Right ventricle myocardium superior (tissue), 1 donor: ENCODE measurements around the gene YEATS2. TPM values are rescaled to one million over a fixed set of nuclear protein-coding genes. Genes with fewer than 3 reads are reported as not detected.
"Not testable (repeated sequence)": the region's sequence is repeated elsewhere in the genome, so short reads cannot be mapped to it uniquely, and the experiment has no call there.

Source experiments
- ATAC-seq: fragments of 200-7000 bp; cut with Tn5 transposase; one replicate; pipeline ENCODE4 v1.9.1; 2020; ENCODE audit warnings: mild to moderate bottlenecking; ENCODE audit not compliant: poor library complexity
- DNase-seq: peaks from one replicate; pipeline ENCODE4 v3.0.0-alpha.2; 2020
- intact Hi-C: fragments of 100-400 bp; cut with DNase I; formaldehyde crosslinking; loops from one replicate; pipeline ENCODE4 v1.11.2; 2022
- total RNA-seq: library from RNA; stranded (reverse); fragmentation: NEBNext Ultra II Directional; extraction: Animal tissue kit (Norgen Biotek cat#: 25700); gene quantifications from one replicate; pipeline ENCODE4 v1.2.1, GENCODE V29; 2021
- donor health status: DM: no; HTN: yes; CAD: no; lungs with severe emphysema.

The YEATS2 gene
- total RNA-seq, 1 donor from 2014 or later, result 7.7 TPM

DNA sequence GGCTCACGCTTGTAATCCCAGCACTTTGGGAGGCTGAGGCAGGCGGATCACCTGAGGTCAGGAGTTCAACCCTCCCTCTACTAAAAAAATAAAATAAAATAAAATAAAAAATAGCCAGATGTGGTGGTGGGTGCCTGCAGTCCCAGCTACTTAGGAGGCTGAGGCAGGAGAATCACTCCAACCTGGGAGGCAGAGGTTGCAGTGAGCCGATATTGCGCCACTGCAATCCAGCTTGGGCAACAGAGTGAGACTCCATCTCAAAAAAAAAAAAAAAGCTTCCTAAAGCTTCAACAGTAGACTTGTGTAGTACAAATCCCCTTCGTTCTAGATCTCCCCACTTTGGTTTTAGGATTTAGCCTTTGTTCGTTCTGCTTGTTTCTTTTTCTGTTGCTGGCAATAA, 6.3 kb downstream of the YEATS2 start:
- intact Hi-C loops, DNase-seq, ATAC-seq: not testable (repeated sequence)

DNA sequence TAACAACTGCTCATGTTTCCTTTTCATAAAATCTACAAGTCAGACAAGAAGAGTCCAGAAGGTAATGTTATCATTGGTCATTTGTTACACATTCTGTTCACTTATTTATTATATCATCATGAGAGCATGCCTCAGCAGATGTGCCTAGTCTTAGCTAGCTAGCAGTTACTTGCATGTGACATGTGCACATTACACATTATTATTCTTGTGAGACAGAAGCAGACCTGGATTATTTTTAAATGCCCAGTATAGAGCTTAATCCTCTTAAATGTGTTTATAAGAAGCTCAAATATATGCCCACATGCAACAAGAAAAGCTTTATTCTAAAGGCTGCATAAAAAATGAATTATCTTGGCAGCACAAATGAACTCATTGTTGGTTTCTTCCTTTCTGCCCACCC, 12.6 kb downstream of the YEATS2 start:
- ATAC-seq (no peak), DNase-seq (no peak)
- intact Hi-C loops, result no loop called here

DNA sequence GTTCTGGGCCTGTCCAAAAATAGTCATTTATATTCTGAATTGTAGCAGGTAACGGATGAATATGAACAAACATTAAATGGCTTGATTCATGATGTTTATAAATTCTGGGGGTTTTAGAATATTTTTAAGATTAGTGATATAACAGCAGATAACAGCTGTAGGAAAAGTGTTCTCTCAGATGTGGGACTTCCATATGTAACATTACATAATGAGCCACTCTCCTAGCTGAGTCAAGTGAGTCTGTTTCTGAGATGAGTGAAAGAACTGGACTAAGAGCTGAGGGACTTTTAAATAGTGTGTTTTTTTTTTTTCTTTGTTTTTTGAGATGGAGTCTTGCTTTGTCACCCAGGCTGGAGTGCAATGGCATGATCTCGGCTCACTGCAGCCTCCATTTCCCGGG, 13.9 kb downstream of the YEATS2 start:
- no peak for ATAC-seq
- intact Hi-C loops, result no loop called here

DNA sequence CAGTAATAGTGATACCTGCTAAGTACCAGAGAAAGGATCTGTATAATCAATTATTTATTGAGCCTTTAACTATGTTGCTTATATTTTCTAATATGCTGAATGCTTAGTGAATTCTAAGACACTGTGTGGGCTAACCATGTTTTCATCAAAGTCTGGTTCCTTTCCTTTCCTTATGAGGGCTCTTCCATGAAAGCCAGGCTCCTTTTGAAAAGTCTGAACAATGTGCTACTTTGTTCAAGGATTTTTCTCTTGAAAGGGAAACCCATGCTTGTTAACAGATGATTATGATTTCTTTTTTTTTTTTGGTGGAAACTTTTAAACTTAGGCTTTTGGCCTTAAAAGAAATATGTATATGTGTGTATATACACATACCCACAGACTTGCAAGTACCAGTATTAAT, 17.0 kb downstream of the YEATS2 start:
- intact Hi-C loops, result no loop called here
- ATAC-seq (no peak), DNase-seq (no peak)

More for the DNA sequence above, 13.9 kb downstream of the YEATS2 start:
- no peak for DNase-seq

DNA sequence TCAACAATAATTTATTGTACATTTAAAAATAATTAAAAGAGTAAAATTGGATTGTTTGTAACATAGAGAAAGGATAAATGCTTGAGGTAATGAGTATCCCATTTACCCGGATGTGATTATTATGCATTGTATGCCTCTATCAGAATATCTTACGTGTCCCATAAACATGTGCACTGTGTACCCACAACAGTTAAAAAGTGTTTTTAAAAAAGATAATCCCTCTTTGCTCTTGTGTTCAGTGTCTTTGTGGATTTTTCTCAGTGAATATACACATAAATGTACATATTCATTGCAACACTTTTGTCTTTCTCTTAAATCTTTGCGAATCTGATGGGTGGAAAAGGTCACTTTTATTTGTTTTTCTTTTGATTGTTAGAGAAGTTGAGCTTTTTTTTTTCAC, 20.4 kb downstream of the YEATS2 start:
- no peak for ATAC-seq
- no peak for DNase-seq
- intact Hi-C loops, result no loop called here

DNA sequence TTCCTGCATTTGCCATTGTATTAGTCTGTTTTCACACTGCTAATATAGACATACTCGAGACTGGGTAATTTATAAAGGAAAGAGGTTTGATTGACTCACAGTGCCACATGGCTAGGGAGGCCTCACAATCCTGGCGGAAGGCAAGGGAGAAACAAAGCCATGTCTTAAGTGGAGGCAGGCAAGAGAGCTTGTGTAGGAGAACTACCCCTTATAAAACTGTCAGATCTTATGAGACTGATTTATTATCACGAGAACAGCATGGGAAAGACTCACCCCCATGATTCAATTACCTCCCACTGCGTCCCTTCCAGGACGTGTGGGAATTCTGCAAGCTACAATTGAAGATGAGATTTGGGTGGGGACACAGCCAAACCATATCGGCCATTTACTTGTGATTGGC, 27.8 kb downstream of the YEATS2 start:
- DNase-seq, result no peak
- ATAC-seq, result no peak
- intact Hi-C loops, result no loop called here

DNA sequence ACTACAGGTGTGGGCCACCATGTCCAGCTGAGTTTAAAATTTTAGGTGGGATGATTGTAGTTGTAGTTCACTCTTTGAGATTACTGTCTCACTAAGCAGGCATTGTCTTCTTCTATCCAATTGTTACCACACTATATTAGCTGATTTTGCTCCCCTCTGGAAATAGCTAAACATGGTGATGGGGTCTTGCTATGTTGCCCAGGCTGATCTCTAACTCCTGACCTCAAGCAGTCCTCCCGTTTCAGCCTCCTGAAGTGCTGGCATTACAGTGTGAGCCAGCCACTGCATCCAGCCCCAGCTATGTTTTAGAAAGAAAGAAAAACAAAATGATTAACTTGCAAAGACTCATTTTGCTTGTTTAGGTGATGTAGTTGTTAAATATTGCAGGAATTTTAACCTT, 30.6 kb downstream of the YEATS2 start:
- no peak for ATAC-seq
- intact Hi-C loops, result no loop called here
- DNase-seq, result no peak

DNA sequence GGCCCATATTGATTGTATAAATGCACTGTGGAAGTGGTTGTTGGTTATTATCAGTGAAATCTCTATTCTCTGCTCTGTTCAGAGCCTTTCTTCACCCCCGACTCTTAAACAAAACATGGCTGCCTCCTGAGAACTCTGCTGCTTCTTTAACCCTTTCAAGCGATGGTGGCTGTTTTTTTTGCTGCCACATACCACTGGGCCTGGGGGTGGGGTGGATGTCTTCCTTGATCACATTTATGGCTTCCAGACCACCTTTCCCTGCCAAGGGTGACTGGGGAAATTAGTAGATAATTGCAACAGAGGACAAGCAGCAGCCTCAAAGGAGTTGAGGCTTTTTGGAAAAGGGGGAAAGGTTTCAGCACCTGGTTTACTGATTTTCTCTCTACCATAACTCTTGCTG, 32.8 kb downstream of the YEATS2 start:
- intact Hi-C loops, result no loop called here
- no peak for ATAC-seq

DNA sequence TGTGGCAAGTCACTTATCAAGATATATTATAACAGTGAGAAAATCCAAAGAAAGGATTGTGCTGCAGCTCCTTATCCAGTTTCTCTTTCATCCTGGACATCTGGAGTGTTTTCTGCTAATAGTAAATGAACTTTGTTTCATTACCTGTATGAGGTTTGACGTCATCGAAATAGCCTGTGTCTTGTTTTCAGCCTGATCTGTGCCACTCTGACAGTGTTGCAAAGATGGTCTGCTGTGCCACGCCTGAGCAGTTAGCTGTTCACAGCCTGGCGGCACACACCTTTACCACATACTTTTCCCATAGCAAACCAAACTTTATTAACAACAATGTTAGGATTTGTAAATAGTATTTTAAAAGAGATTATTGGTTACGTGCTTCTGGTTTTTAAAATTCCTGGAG, 34.0 kb downstream of the YEATS2 start:
- DNase-seq, result no peak
- ATAC-seq, result no peak
- intact Hi-C loops, result no loop called here

More for the DNA sequence above, 32.8 kb downstream of the YEATS2 start:
- no peak for DNase-seq

DNA sequence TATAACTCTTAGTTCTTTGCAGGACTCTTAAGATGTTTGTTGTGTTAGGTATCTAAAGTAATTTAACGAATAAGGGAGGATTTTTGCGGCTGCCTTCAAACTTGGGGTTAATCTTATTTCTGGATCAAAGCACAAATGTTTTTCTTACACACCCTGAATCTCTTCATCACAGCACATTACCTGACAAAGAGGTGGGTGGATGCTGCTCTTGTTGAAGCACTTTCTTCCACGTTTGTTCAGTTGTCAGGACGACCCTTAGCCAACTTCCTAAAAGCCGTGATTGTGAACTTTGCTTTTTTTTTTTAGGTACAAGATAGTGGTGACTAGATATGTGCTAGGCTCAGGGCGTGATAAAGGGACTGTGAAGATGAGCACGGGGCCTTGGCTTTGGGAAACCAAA, 36.0 kb downstream of the YEATS2 start:
- intact Hi-C loops, result no loop called here
- ATAC-seq, result no peak
- DNase-seq, result no peak

DNA sequence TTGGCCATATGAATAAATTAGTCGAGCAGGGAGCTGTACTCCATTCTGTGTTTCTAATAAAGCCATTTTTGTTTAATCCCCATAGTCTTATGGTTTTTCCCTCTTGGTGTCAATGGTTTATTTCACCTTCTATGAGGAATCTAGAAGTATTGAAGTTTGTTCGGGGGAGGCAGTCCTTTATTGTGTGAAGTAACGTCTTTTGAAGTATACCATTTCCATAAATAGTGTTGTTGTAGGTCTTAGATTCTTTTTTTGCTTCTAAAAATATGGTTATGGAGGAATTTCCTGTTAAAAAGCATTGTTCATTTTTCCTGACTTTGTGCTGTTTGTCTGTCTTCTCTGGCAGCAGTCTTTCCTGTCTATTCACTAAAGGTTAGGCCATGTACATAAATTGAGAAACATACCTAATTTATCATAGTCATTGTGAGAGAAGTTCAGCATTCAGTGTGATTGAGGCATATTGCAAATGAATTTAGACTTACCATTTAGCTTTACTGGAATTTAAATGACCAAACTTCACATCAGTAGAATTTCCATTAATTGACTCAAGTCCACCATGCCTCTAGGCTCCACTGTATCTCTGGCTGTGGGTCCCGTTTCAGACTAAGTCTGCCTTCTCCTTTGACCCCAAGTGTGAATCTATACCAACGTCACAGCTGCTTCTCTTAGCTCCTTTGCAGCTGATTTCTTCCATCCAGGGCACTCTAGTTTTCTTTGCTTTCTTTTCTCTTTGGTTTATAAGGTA, 37.3 kb downstream of the YEATS2 start:
- DNase-seq (no peak), ATAC-seq (no peak)
- intact Hi-C loops, result no loop called here

DNA sequence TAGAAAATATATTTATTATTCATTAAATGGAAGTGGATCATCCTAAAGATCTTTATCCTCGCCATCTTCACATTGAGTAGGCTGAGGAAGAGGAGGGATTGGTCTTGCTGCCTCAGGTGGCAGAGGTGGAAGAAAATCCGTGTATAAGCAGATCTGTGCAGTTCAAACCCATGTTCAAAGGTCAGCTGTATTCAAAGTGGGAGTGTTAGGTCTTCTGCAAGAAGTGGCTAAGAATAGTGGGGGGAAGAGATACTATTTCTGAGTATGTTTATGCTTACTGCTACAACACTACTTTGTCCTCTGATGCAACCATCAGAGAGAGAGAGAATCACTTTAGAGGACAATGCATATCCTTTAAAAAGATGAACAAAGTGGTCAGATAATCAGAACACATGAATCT, 39.5 kb downstream of the YEATS2 start:
- DNase-seq (no peak), ATAC-seq (no peak)
- intact Hi-C loops, result no loop called here

DNA sequence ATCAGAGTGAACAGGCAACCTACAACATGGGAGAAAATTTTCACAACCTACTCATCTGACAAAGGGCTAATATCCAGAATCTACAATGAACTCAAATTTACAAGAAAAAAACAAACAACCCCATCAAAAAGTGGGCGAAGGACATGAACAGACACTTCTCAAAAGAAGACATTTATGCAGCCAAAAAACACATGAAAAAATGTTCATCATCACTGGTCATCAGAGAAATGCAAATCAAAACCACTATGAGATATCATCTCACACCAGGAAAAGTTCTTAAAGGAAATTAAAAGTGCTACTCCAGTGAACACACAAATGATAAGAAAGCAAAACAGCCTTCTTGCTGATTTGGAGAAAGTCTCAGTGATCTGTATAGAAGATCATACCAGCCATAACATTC, 42.6 kb downstream of the YEATS2 start:
- ATAC-seq, DNase-seq, intact Hi-C loops: not testable (repeated sequence)

DNA sequence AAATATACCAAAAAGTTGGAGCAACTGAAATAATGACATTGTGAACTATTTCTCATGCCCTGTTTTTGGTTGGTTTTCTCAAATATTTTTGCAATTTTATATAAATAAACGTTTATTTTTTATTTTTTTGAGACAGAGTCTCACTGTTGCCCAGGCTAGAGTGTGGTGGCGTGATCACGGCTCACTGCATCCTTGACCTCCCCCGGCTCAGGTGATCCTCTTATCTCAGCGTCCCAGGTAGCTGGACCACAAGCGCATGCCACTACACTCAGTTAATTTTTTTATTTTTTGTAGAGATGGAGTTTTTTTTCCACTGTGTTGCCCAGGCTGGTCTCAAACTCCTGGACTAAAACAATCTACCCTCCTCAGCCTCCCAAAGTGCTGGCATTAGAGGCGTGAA, 45.6 kb downstream of the YEATS2 start:
- no peak for DNase-seq
- intact Hi-C loops, result no loop called here
- ATAC-seq, result no peak

DNA sequence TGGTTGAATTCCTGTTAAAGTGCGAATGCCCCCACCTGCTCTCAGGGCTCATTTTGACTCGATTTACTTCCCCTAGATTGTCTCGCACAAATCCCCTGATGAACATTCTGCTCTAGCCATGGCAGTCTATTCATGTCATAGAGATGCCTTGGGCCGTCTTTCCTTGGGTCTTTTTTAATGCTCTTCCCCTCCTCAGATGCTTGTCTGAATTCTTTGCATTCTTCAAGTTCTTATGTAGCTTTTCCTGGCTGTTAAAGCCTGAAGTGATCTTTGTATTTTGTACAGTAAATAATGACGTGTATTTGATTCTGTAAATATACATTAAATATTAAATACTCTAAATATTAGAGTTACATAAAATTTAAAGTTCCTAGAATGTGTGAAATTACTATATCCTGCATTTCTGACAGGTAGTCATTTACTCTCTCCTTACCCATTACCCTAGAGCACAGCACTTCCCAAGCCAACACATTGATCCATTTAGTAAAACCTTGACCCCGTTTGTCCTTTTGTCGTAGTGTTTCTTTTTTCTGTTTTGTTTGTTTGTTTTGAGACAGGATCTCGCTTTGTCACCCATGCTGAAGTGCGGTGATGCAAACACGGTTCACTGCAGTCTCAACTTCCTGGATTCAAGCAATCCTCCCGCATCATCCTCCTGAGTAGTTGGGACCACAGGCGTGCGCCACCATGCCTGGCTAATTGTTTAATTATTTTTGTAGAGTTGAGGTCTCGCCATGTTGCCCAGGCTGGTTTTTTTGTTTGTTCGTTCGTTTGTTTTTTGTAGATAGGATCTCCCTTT, 47.9 kb downstream of the YEATS2 start:
- ATAC-seq (no peak), DNase-seq (no peak)
- intact Hi-C loops, result no loop called here

DNA sequence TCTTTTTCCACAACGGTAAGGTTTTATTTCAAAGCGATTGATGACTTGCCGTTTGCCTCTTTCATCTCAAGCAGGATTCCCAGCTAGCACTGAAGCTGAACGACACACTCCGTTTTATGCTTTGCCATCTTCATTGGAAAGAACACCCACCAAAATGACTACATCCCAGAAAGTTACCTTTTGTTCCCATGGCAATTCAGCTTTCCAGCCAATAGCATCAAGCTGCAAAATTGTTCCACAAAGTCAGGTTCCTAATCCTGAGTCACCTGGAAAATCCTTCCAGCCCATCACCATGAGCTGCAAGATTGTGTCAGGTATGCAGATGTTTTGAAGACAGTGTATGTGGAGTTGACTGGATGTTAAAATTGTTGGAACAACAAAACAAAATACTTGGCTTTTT, 56.5 kb downstream of the YEATS2 start:
- intact Hi-C loops, result no loop called here

DNA sequence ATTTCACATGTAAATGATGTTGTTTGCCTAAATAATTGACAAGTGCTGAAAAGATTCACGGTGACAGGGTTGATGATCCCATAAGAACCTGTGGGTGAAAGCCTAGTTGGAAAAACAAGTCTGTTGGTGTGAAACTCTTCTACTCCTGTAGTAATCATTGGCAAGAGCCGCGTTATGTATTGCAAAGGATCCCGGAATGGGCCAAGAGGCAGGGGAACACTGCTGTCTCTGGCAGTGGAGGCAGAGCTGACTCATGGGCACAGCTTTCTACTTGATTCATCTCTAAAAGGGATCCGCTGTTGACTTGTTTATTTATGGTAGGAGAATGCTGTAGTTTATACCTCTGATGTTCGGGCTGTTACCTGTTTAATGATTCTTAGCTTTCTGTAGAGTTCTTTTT, 64.7 kb downstream of the YEATS2 start:
- intact Hi-C loops, result no loop called here
- ATAC-seq (no peak), DNase-seq (no peak)

More for the DNA sequence above, 56.5 kb downstream of the YEATS2 start:
- DNase-seq (no peak), ATAC-seq (no peak)

DNA sequence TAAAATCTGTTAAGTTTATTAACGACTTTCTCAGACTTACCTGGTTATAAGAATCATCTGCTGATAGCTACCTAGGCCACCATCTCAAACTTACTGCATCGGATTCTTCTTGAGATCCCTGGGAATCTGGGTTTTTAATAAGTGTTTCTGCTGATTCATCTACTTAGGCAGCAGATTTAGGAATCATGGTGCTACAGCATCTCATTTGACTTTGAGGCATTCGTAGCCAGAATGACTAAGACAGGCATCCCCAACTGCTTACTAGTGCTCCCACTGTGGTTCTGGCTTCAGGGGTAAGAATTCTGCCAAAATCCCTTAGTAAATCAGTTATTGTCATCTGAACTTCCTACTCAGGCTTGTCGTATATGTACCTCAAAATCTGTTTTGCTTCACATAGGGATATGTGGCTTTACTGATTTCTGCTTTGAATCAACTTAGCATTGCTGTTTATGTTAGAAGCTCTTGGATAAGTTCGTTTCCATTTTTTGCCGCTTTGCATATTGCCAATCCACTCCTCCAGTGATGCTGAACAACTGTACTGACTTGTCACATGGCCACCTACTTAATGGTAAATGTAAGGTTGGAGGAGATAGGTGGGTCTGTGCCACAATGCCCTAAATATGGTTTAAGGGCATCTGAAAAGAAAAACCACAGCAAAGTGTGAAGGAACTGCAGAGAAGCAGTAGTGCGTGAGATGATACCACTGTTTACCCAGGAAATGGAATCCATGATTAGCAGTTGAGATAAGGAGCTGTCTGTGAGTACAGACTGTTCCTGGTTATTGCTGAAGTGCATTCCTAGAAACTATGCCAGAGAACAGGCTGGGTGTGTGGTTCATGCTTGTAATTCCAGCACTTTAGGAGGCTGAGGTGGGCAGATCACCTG, 67.5 kb downstream of the YEATS2 start:
- DNase-seq, result no peak
- intact Hi-C loops, result no loop called here
- peak; percentile 32 for ATAC-seq

DNA sequence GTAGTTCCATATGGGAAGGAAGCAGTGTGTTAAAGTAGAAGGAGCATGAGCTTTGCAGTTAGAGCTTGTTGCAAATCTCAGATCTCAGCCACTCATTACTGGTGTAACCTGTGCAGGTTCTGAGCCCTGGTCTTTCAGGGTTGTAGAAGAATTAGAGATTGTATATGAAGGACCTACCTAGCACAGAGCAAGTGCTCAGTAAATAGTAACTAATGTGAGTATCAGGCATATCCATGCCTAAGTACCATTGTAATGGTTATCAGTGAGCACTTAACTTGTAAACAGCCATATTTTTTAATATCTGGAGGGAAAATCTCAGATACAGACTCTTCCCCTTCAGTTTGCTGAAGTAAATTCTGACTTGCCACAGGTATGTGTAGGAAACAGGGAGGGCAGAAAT, 68.5 kb downstream of the YEATS2 start:
- intact Hi-C loops, result loop anchor here (2.0 kb wide), 1 partner anchor 297 kb away; no protein-coding TSS in a partner anchor
- no peak for ATAC-seq

More for the DNA sequence above, 68.5 kb downstream of the YEATS2 start:
- no peak for DNase-seq
